MV-4-11 (cell line): ENCODE results near the gene RAB11FIP3.
"Not testable (repeated sequence)": the region's sequence is repeated elsewhere in the genome, so short reads cannot be mapped to it uniquely, and the experiment has no call there.

Experiments
- DNase-seq: peaks from one replicate; lab custom pipeline; 2025; lab: John Stamatoyannopoulos, UW

RAB11FIP3 gene

GRCh38 chr16:391885-392335 lies 33.5 kb upstream of the RAB11FIP3 start:
- DNase-seq, result peak; percentile 61

- DNase-seq, result peak; percentile 56
Observed at GRCh38 chr16:392450-393030, 32.9 kb upstream of the RAB11FIP3 start.

GRCh38 chr16:396199-396598 lies 29.2 kb upstream of the RAB11FIP3 start:
- DNase-seq, result no peak

GRCh38 chr16:396605-397004 lies 28.8 kb upstream of the RAB11FIP3 start:
- peak; percentile 63 for DNase-seq

GRCh38 chr16:397135-397661 lies 28.3 kb upstream of the RAB11FIP3 start, which contains the start of gene NME4:
TSS of gene NME4 (plus strand) at chr16:397199. CDS start at chr16:397223, 24 bp downstream.
- DNase-seq, result no peak

GRCh38 chr16:397736-398332 lies 27.6 kb upstream of the RAB11FIP3 start:
- peak; percentile 61 for DNase-seq

- DNase-seq, result no peak
Observed at GRCh38 chr16:398561-399339, 26.7 kb upstream of the RAB11FIP3 start.

- DNase-seq, result no peak
Observed at GRCh38 chr16:399340-400019, 26.0 kb upstream of the RAB11FIP3 start.

- peak; percentile 39 for DNase-seq
Observed at GRCh38 chr16:400061-400591, 25.3 kb upstream of the RAB11FIP3 start.

GRCh38 chr16:401468-402348 lies 23.7 kb upstream of the RAB11FIP3 start, which contains the start of gene DECR2:
TSS of gene DECR2 (plus strand) at chr16:401885. CDS start at chr16:401964, 79 bp downstream.
- DNase-seq, result peak; percentile 79

- DNase-seq, result no peak
Observed at GRCh38 chr16:404971-405486, 20.4 kb upstream of the RAB11FIP3 start.

GRCh38 chr16:405548-406506 lies 19.6 kb upstream of the RAB11FIP3 start:
- no peak for DNase-seq

GRCh38 chr16:407253-407652 lies 18.2 kb upstream of the RAB11FIP3 start:
- no peak for DNase-seq

GRCh38 chr16:410516-411178 lies 14.8 kb upstream of the RAB11FIP3 start:
- DNase-seq, result no peak

- no peak for DNase-seq
Observed at GRCh38 chr16:411576-412265, 13.7 kb upstream of the RAB11FIP3 start.

GRCh38 chr16:414395-415169 lies 10.9 kb upstream of the RAB11FIP3 start:
- DNase-seq, result no peak

- DNase-seq, result not testable (repeated sequence)
Observed at GRCh38 chr16:415170-415498, 10.3 kb upstream of the RAB11FIP3 start.

GRCh38 chr16:422179-422578 lies 3.3 kb upstream of the RAB11FIP3 start:
- DNase-seq, result not testable (repeated sequence)
